Mammary microvascular endothelial cell (primary cell): Measurements from ENCODE around the gene TCAF2. TPM values are rescaled to one million over a fixed set of nuclear protein-coding genes. Genes with fewer than 3 reads are reported as not detected.

Experiments used
- total RNA-seq: library from RNA; depleted of rRNA; stranded (reverse); fragments of >200 nt; gene quantifications from 2 replicates; pipeline ENCODE4 v1.2.3, GENCODE V29; 2015

Gene TCAF2
- total RNA-seq = 16.5 and 19.4 TPM in 2 replicates

GRCh38 chr7:143620646-143621045 lies at the start of gene TCAF2:
Gene TCAF2, plus strand, starts transcription at chr7:143620974.

GRCh38 chr7:143571501-143571900 lies 49.3 kb upstream of the TCAF2 start, which contains the start of gene CTAGE15:
Gene CTAGE15, plus strand, starts transcription at chr7:143571801. Its CDS starts 17 bp downstream, at chr7:143571818.

Other genes with a start within 250 kb of the TCAF2 start
- 244 and 257 TPM in 2 replicates for gene ZYX, start 239.6 kb upstream of the TCAF2 start, total RNA-seq
- gene EPHA1, start 212.1 kb upstream of the TCAF2 start, total RNA-seq = 0.07 TPM in 1 of 2 replicates, not detected in the other
- not detected in 2 replicates for gene TAS2R60, start 177.5 kb upstream of the TCAF2 start, total RNA-seq
- gene TAS2R41, start 143.1 kb upstream of the TCAF2 start, total RNA-seq = not detected in 2 replicates
- gene CTAGE15, start 49.2 kb upstream of the TCAF2 start, total RNA-seq = not detected in 2 replicates
- not detected in 2 replicates for gene CTAGE6, start 136.7 kb downstream of the TCAF2 start, total RNA-seq